Kidney epithelial cell (primary cell): ENCODE measurements around the gene GORASP1. TPM values are rescaled to one million over a fixed set of nuclear protein-coding genes. Genes with fewer than 3 reads are reported as not detected.
A peak's percentile ranks its signal among the peaks of the same experiment; 100 is the strongest.

Source experiments
- DNase-seq: peaks from one replicate; pipeline ENCODE4 v3.0.0-alpha.2; 2010; ENCODE audit warnings: low read depth
- H3K27me3 ChIP-seq: 2 replicates; pipeline ENCODE4 v1.6.0; 2011; ENCODE audit warnings: low read length; ENCODE audit not compliant: control insufficient read depth, insufficient read depth
- H3K36me3 ChIP-seq: 2 replicates; pipeline ENCODE4 v1.5.1; 2011; ENCODE audit warnings: low read length; ENCODE audit not compliant: control insufficient read depth, insufficient read depth
- H3K4me3 ChIP-seq: 2 replicates; pipeline ENCODE4 v1.5.1; 2011; ENCODE audit warnings: low read depth, mild to moderate bottlenecking, control low read depth, low read length
- CTCF ChIP-seq: IDR thresholded peaks from 2 replicates; pipeline ENCODE4 v1.5.1; 2011; ENCODE audit warnings: mild to moderate bottlenecking, moderate library complexity, low read length, control low read depth, inconsistent platforms; ENCODE audit not compliant: insufficient read depth, poor library complexity, severe bottlenecking
- total RNA-seq: library from RNA; depleted of rRNA; stranded (reverse); fragments of >200 nt; gene quantifications from 2 replicates; pipeline ENCODE4 v1.2.3, GENCODE V29; 2015

Gene GORASP1
- total RNA-seq, 1 donor from 2014 or later, result 34.8 TPM

DNA sequence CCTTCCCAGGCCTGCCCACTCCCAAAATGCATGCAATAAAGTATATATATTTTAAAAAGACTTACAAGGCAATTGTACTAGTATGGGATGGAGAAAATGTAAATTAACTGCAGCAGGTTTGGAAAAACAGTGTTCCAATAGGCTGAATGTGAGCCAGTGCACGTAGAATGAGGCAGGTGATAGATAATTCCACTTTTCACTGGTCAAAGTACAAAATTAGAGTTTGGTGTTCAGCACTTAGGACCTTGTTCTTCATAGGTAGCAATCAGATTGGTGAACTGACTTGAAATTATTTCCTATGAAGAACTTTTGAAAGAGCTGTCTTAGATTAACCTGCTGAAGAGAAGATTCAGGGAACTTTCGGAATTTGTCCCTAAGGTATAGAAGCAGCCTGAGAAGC, 53.7 kb downstream of the GORASP1 start:
- Histone ChIP-seq H3K27me3 (no peaks in the 10 kb centered on the region), H3K4me3 (no peak overlapping the region), H3K36me3 (no peaks in the 10 kb centered on the region)
- DNase-seq, result no peak
- no peak for TF ChIP-seq CTCF

DNA sequence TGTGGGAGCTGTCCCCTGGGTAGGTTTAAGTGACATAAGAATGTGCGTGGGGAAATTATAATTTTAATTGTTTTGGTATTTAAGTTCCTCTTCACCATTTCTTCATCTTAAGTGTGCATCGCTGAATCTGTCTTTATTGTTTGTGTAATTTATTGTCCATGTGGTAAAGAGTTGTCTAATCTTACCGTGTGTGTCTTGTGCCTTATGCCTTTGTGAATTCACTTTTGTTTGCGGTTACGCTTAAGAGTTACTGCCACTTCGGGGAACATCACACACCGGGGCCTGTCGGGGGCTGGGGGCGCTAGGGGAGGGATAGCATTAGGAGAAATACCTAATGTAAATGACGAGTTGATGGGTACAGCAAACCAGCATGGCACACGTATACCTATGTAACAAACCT, 54.8 kb downstream of the GORASP1 start:
- H3K4me3 ChIP-seq, result peak overlapping the region; percentile 87
- DNase-seq, result no peak

GRCh38 chr3:39051649-39052561, 55.5 kb downstream of the GORASP1 start, which contains the start of the genes SCN11A and WDR48:
Gene SCN11A (minus strand): TSS chr3:39051944. CDS start chr3:38950362, 101,582 bp downstream.
Gene WDR48 (plus strand): TSS chr3:39052016. CDS start chr3:39052026, 10 bp downstream.
- H3K4me3 ChIP-seq, result peak within 1 kb of the TSS; percentile 87

More for the DNA sequence above, 54.8 kb downstream of the GORASP1 start:
- Histone ChIP-seq H3K36me3 (no peaks in the 10 kb centered on the region), H3K27me3 (no peaks in the 10 kb centered on the region)
- TF ChIP-seq CTCF, result no peak

DNA sequence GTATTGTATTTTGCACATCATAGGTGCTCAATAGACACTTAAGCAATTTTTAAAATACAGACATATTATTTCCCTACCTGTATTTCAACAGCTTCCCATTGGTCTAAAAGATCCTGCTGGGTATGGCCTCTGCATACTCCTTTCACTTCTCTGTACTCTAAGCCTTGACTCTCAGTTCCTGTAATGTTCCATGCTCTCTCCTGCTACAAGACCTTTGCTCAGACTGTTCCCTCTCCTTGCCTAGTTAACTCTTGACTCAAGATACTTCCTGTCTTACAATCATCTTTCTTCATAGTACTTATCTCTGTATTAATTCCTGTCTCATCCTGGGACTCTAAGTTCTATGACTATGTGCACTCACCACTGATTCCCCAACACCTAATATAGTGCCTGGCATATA, 57.4 kb downstream of the GORASP1 start:
- no peak for DNase-seq
- Histone ChIP-seq H3K27me3 (no peaks in the 10 kb centered on the region), H3K36me3 (no peaks in the 10 kb centered on the region), H3K4me3 (no peak overlapping the region)
- no peak for TF ChIP-seq CTCF

More at GRCh38 chr3:39051649-39052561, 55.5 kb downstream of the GORASP1 start, which contains the start of the genes SCN11A and WDR48:
- Histone ChIP-seq H3K36me3 (no peaks in the 10 kb centered on the region), H3K27me3 (no peaks in the 10 kb centered on the region)
- DNase-seq, result peak; percentile 77
- no peak for TF ChIP-seq CTCF

Other genes starting within 250 kb of the GORASP1 start
- 0.04 and 0.27 TPM in 2 replicates for gene SCN11A, start 55.7 kb downstream of the GORASP1 start, total RNA-seq
- 31.5 and 33.2 TPM in 2 replicates for gene WDR48, start 55.6 kb downstream of the GORASP1 start, total RNA-seq
- 2.3 and 6.7 TPM in 2 replicates for gene TTC21A, start 53 bp upstream of the GORASP1 start, total RNA-seq
- gene CSRNP1, start 46.0 kb upstream of the GORASP1 start, total RNA-seq, result 27.5 and 30.8 TPM in 2 replicates
- 0.08 TPM in 1 of 2 replicates, not detected in the other for gene XIRP1, start 85.0 kb upstream of the GORASP1 start, total RNA-seq
- gene CX3CR1, start 172.4 kb upstream of the GORASP1 start, total RNA-seq, result not detected in 2 replicates
- gene CCR8, start 222.1 kb upstream of the GORASP1 start, total RNA-seq, result not detected in 2 replicates